ENCODE data around the gene EEF1AKMT4. TPM values are rescaled to one million over a fixed set of nuclear protein-coding genes. Genes with fewer than 3 reads are reported as not detected.

Gene EEF1AKMT4
- total and polyA plus RNA-seq, 8 donors = 1.8 to 5.3 (median 2.9) TPM

DNA sequence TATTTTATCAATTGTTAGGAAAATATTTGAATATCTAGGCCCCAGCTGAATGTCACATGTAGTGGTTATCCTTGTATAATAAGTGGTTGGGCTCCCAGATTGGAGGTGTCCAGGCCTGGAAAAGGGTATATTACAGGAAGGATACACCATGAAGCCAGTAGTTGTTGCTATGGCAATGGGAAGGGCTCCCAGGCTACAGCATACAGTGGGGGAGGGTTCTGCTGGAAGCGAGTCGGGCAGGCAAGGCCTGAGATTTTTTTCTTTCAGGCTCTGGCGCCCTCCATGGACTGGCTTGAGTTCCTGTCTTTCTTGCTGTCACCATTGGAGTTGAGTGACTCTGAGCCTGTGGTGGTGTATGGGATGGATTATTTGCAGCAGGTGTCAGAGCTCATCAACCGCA lies 35.2 kb downstream of the EEF1AKMT4 start:
- Histone ChIP-seq H3K4me3 (no peak overlapping the region), H3K4me1 (peaks cover 0 to 2% (median 0%) of the 10 kb centered on the region in 3 donors), H3K36me3 (no peaks in the 10 kb centered on the region), H3K27ac (no peak overlapping the region), H3K9me3 (no peaks in the 10 kb centered on the region), H3K27me3 (no peaks in the 10 kb centered on the region)
- TF ChIP-seq, protein P1, sequence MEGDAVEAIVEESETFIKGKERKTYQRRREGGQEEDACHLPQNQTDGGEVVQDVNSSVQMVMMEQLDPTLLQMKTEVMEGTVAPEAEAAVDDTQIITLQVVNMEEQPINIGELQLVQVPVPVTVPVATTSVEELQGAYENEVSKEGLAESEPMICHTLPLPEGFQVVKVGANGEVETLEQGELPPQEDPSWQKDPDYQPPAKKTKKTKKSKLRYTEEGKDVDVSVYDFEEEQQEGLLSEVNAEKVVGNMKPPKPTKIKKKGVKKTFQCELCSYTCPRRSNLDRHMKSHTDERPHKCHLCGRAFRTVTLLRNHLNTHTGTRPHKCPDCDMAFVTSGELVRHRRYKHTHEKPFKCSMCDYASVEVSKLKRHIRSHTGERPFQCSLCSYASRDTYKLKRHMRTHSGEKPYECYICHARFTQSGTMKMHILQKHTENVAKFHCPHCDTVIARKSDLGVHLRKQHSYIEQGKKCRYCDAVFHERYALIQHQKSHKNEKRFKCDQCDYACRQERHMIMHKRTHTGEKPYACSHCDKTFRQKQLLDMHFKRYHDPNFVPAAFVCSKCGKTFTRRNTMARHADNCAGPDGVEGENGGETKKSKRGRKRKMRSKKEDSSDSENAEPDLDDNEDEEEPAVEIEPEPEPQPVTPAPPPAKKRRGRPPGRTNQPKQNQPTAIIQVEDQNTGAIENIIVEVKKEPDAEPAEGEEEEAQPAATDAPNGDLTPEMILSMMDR (IDR thresholded peaks at IDR 0.05) = peak in 2 of 4 donors; percentile 19 to 22
- DNase-seq (peak in 4 of 6 donors; percentile 72 to 88 (median 81)), FAIRE-seq (no peak), ATAC-seq (peak; percentile 93 to 96 (median 94))
- intact Hi-C loops (cut with DNase I) = no loop called here
- whole genome bisulfite sequencing, 2 donors = 25% methylated on average over 4 of the region's 4 CpGs

DNA sequence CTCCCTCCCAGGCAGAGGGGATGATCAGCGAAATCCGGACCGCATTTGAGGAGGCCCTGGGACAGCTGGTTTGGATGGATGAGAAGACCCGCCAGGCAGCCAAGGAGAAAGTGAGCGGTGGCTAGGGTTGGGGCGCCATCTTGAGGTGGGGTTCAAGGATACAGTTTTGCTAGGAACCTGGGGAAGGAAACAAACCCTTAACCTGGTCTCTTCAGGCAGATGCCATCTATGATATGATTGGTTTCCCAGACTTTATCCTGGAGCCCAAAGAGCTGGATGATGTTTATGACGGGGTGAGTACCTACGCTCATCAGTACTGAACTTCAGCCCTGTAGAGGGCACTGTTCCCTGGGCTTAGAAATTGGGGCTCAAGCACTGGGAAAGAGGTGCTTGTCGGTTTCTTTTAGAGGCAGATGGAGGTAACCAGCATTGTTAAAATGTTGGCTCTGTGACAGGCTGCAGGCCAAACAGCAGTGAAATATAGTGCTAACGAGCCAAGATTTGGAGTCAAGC lies 40.0 kb downstream of the EEF1AKMT4 start:
- Histone ChIP-seq H3K4me3 (no peak overlapping the region), H3K27me3 (no peaks in the 10 kb centered on the region), H3K4me1 (peaks cover 0 to 4% (median 0%) of the 10 kb centered on the region in 3 donors), H3K9me3 (no peaks in the 10 kb centered on the region), H3K27ac (no peak overlapping the region), H3K36me3 (no peaks in the 10 kb centered on the region)
- intact Hi-C loops (cut with DNase I) = no loop called here
- TF ChIP-seq, protein P1 (IDR thresholded peaks at IDR 0.05) = peak; percentile 32 to 53 (median 46)
- ATAC-seq (peak; percentile 32 to 85 (median 72)), DNase-seq (peak in 4 of 6 donors; percentile 59 to 77 (median 70)), FAIRE-seq (no peak)
- WGBS, 2 donors = 10 to 12% methylated on average over 10 of the region's 10 CpGs

DNA sequence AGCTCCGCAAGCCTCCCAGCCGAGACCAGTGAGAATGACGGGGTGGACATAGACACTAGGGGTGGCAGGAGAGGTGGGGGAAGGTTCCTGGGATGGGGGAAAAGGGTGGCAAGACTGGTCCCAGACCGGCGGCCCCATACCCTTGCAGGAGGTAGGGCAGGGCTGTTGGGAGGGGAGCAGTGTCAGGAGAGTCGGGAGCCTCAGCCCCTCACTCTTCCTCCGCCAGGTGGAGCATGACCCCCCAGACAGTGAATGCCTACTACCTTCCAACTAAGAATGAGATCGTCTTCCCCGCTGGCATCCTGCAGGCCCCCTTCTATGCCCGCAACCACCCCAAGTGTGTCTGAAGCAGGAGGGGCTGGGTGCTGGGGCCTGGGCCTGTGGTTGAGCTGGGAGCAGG lies 40.9 kb downstream of the EEF1AKMT4 start:
- FAIRE-seq (no peak), ATAC-seq (no peak), DNase-seq (no peak)
- intact Hi-C loops (cut with DNase I) = no loop called here
- Histone ChIP-seq H3K4me3 (no peak overlapping the region), H3K9me3 (no peaks in the 10 kb centered on the region), H3K27me3 (no peaks in the 10 kb centered on the region), H3K27ac (no peak overlapping the region), H3K36me3 (no peaks in the 10 kb centered on the region), H3K4me1 (peaks cover 0 to 4% (median 0%) of the 10 kb centered on the region in 3 donors)
- 77 to 85% methylated on average over 10 of the region's 10 CpGs for WGBS, 2 donors
- TF ChIP-seq, protein P1 (IDR thresholded peaks at IDR 0.05) = no peak

- Histone ChIP-seq H3K36me3 (no peaks in the 10 kb centered on the region), H3K4me3 (no peak overlapping the region), H3K4me1 (peaks cover 0 to 4% (median 3%) of the 10 kb centered on the region in 3 donors), H3K27ac (no peak overlapping the region), H3K27me3 (no peaks in the 10 kb centered on the region), H3K9me3 (no peaks in the 10 kb centered on the region)
- no peak for FAIRE-seq
- WGBS, 2 donors = 84 to 85% methylated on average over 21 to 22 of the region's 22 CpGs
- no peak for ATAC-seq
- DNase-seq = no peak
- TF ChIP-seq, protein P1 (IDR thresholded peaks at IDR 0.05) = no peak
- intact Hi-C loops (cut with DNase I) = no loop called here
These were observed 41.7 kb downstream of the EEF1AKMT4 start for GRCh38 chr3:184291044-184291737.
